SU-DHL-6 (cell line): ENCODE results near the gene RGS1.
A peak's percentile ranks its signal among the peaks of the same experiment; 100 is the strongest.

ENCODE experiments used
- H2AFZ ChIP-seq: fragments of 200-600 bp; sonication (generic); 2 replicates; pipeline ENCODE4 v1.6.1; 2014; ENCODE audit warnings: low read depth, mild to moderate bottlenecking, moderate library complexity, mixed read lengths, antibody characterized with exemption, low read length; ENCODE audit not compliant: severe bottlenecking
- H3F3A ChIP-seq: fragments of 200-600 bp; shearing (Covaris generic); 2 replicates; pipeline ENCODE4 v1.6.0; 2016; ENCODE audit warnings: antibody characterized with exemption, mild to moderate bottlenecking; ENCODE audit not compliant: insufficient read depth
- H3K27ac ChIP-seq: fragments of 200-600 bp; sonication (generic); 2 replicates; pipeline ENCODE4 v1.5.1; 2016; ENCODE audit warnings: low read depth, mild to moderate bottlenecking, low read length, moderate library complexity, mixed read lengths
- H3K27me3 ChIP-seq: fragments of 200-600 bp; sonication (generic), shearing (Covaris generic); 2 replicates; pipeline ENCODE4 v1.6.0; 2014; ENCODE audit warnings: mild to moderate bottlenecking, low read length
- H3K36me3 ChIP-seq: fragments of 200-600 bp; sonication (generic); 2 replicates; pipeline ENCODE4 v1.6.1; 2014; ENCODE audit warnings: mild to moderate bottlenecking, low read length, mixed read lengths
- H3K4me2 ChIP-seq: fragments of 300-600, 200-600 bp; shearing (Covaris generic), sonication (generic); 2 replicates; pipeline ENCODE4 v1.6.0; 2014; ENCODE audit warnings: low read length, low read depth, mild to moderate bottlenecking; ENCODE audit not compliant: poor library complexity, severe bottlenecking
- H3K4me3 ChIP-seq: fragments of 200-600 bp; sonication (generic); 2 replicates; pipeline ENCODE4 v1.5.1; 2014; ENCODE audit warnings: antibody characterized with exemption, low read length, mild to moderate bottlenecking, mixed read lengths; ENCODE audit not compliant: insufficient read depth, poor library complexity, severe bottlenecking
- H3K79me2 ChIP-seq: fragments of 200-600 bp; sonication (generic); 2 replicates; pipeline ENCODE4 v1.6.1; 2014; ENCODE audit warnings: mild to moderate bottlenecking, low read length, moderate library complexity; ENCODE audit not compliant: insufficient read depth
- H3K9ac ChIP-seq: fragments of 200-600 bp; sonication (generic); 2 replicates; pipeline ENCODE4 v1.7.0; 2014; ENCODE audit warnings: mild to moderate bottlenecking, low read length
- H3K9me2 ChIP-seq: fragments of 200-600 bp; sonication (generic); replicated peaks from 2 replicates; pipeline ENCODE4 v1.6.1; 2014; ENCODE audit warnings: low read length; ENCODE audit not compliant: insufficient read depth
- H3K9me3 ChIP-seq: fragments of 200-600 bp; sonication (generic); 2 replicates; pipeline ENCODE4 v1.6.1; 2014; ENCODE audit warnings: low read length, mixed read lengths; ENCODE audit not compliant: insufficient read depth
- H4K20me1 ChIP-seq: fragments of 200-600 bp; sonication (generic); 2 replicates; pipeline ENCODE4 v1.6.1; 2014; ENCODE audit warnings: low read depth, mild to moderate bottlenecking, antibody characterized with exemption, low read length, moderate library complexity, mixed read lengths
- CTCF ChIP-seq: fragments of 200-600 bp; sonication (generic); IDR thresholded peaks from one replicate; pipeline ENCODE4 v1.5.1; 2017; ENCODE audit warnings: antibody characterized with exemption, mild to moderate bottlenecking, low read length, moderate library complexity; ENCODE audit not compliant: insufficient read depth, poor library complexity, severe bottlenecking
- EZH2phosphoT487 ChIP-seq: fragments of 200-600 bp; sonication (generic), shearing (Covaris generic); conservative IDR thresholded peaks from 2 replicates; pipeline ENCODE4 v1.6.1; 2018; ENCODE audit warnings: mild to moderate bottlenecking, antibody characterized with exemption, low read length, moderate library complexity, mixed read lengths

The RGS1 gene

GRCh38 chr1:192574073-192574472 lies 1.5 kb upstream of the RGS1 start:
- Histone ChIP-seq H3K36me3 (peaks cover 30% of the 10 kb centered on the region), H3K4me3 (no peak overlapping the region), H3K9me2 (no peaks in the 10 kb centered on the region), H3K27me3 (no peaks in the 10 kb centered on the region), H3K79me2 (peaks cover 21% of the 10 kb centered on the region; the same call in 1 of the 2 replicates), H4K20me1 (no peaks in the 10 kb centered on the region), H3K9me3 (no peaks in the 10 kb centered on the region), H3K4me2 (no peak overlapping the region), H3F3A (peaks cover 7% of the 10 kb centered on the region), H3K9ac (no peak overlapping the region), H2AFZ (no peak overlapping the region), H3K27ac (no peak overlapping the region)
- TF ChIP-seq CTCF, result no peak
- no peak for TF ChIP-seq EZH2phosphoT487

GRCh38 chr1:192576190-192577144 lies 894 bp downstream of the RGS1 start:
- Histone ChIP-seq H3K27ac (peak overlapping the region; percentile 67), H3K36me3 (peaks cover 41% of the 10 kb centered on the region), H3K9me2 (no peaks in the 10 kb centered on the region), H3K9ac (peak overlapping the region; percentile 63), H3K79me2 (peaks cover 24% of the 10 kb centered on the region; the same call in 1 of the 2 replicates), H4K20me1 (no peaks in the 10 kb centered on the region), H3K4me3 (peak overlapping the region; percentile 58), H3K9me3 (no peaks in the 10 kb centered on the region), H3F3A (peaks cover 27% of the 10 kb centered on the region), H2AFZ (no peak overlapping the region), H3K4me2 (peak overlapping the region; percentile 71), H3K27me3 (no peaks in the 10 kb centered on the region)
- no peak for TF ChIP-seq EZH2phosphoT487
- TF ChIP-seq CTCF, result no peak

- peak overlapping the region; percentile 71 for H3K4me2 ChIP-seq
- H4K20me1 ChIP-seq, result no peaks in the 10 kb centered on the region
- H3K36me3 ChIP-seq, result peaks cover 41% of the 10 kb centered on the region
- H3F3A ChIP-seq, result peaks cover 27% of the 10 kb centered on the region
- no peaks in the 10 kb centered on the region for H3K27me3 ChIP-seq
- H2AFZ ChIP-seq, result no peak overlapping the region
- TF ChIP-seq CTCF, result no peak
- TF ChIP-seq EZH2phosphoT487, result no peak
- peaks cover 24% of the 10 kb centered on the region; the same call in 1 of the 2 replicates for H3K79me2 ChIP-seq
- H3K27ac ChIP-seq, result peak overlapping the region; percentile 67; the same call in 1 of the 2 replicates
- peak overlapping the region; percentile 58 for H3K4me3 ChIP-seq
- no peaks in the 10 kb centered on the region for H3K9me3 ChIP-seq
- H3K9ac ChIP-seq, result peak overlapping the region; percentile 63
- no peaks in the 10 kb centered on the region for H3K9me2 ChIP-seq
Observed at GRCh38 chr1:192577145-192578140, 1.9 kb downstream of the RGS1 start.
